Erythroblast (primary cell): Measurements from ENCODE around the gene PC.

Experiments
- GATA1 ChIP-seq: IDR thresholded peaks from 2 replicates; pipeline ENCODE4 v1.6.1; 2011; ENCODE audit warnings: low read depth, mild to moderate bottlenecking, control low read depth, low read length, moderate library complexity
- POLR2A ChIP-seq: IDR thresholded peaks from 2 replicates; pipeline ENCODE4 v1.6.1; 2011; ENCODE audit warnings: mild to moderate bottlenecking, low read length

DNA sequence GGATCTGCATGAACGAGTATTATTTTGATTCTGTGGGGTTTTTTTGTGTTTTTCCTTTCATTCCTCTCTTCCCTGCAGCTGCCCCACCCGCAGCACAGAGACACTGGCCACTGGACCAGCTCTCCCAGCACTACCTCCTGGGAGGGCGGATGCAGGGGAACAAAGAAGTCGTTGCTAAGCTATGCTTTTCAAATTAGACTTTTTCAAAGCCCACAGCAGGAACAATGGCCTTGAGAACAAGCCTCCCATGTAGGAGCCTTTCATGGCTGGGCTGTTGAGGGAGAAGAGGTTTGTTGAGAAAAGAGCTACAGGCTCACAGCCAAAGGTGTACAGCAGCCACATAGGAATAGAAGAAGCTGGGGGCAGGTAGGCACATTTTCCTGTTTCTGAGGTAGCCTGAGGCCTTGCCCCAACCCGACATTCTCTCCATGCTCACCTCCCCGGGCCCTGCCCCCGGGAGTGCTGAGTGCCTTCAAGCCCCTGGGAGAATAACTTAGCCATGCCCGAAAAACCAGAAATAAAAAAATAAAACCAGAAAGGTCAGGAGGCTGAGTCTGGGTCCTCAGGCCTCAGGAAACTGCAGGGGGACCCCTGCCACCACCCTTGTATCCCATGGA lies 44.2 kb upstream of the PC start:
- TF ChIP-seq POLR2A (no peak), GATA1 (no peak)
